NCI-H1694 (cell line): Measurements from ENCODE around the gene BYSL.

Experiments
- DNase-seq: peaks from one replicate; lab custom pipeline; 2025; lab: John Stamatoyannopoulos, UW

The BYSL gene

GRCh38 chr6:41976794-41977484 lies 55.6 kb downstream of the BYSL start:
- no peak for DNase-seq
